C4-2B (cell line): Measurements from ENCODE around the gene CD300E.

Source experiments
- CTCF ChIP-seq: fragments of 450-650 bp; conservative IDR thresholded peaks from 2 replicates; pipeline ENCODE4 v1.5.1; 2017; ENCODE audit warnings: mild to moderate bottlenecking
- ZFX ChIP-seq: fragments of 450-650 bp; IDR thresholded peaks from 2 replicates; pipeline ENCODE4 v1.6.1; 2017

- TF ChIP-seq CTCF (no peak), ZFX (no peak)
Measured at GRCh38 chr17:74616696-74617095, 6.8 kb downstream of the CD300E start.
